GM12865 (cell line): Measurements from ENCODE around the gene MECR.

Experiments
- DNase-seq: peaks from one replicate; pipeline ENCODE4 v3.0.0; 2010; ENCODE audit warnings: low read depth
- H3K4me3 ChIP-seq: 2 replicates; pipeline ENCODE4 v1.5.1; 2011; ENCODE audit warnings: mild to moderate bottlenecking, low read depth, low read length, control low read depth
- TF ChIP-seq, protein P1 (sequence below): IDR thresholded peaks from 2 replicates; pipeline ENCODE4 v1.5.1; 2011; ENCODE audit warnings: low read length, control low read depth, low read depth, inconsistent platforms; ENCODE audit not compliant: insufficient read depth; ENCODE audit errors: missing control alignments

The MECR gene

DNA sequence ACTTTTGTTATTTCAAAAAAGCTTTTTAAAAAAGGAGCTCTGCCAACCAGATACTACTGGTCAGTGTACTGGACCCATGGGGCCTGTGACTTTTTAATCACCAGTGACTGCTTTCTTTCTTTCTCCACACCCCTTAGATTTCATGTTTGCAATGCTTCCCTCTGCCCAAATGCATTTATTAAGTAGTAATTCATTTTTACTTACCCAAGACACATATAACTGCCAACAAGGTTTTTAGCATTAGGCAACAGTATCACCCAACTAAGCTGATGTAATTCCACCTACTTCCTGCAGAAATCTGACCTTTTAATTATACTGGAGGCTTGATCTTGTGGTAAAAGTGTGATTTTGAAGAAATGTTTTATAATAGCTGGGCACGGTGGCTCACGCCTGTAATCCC lies 12.5 kb downstream of the MECR start:
- TF ChIP-seq, protein P1, sequence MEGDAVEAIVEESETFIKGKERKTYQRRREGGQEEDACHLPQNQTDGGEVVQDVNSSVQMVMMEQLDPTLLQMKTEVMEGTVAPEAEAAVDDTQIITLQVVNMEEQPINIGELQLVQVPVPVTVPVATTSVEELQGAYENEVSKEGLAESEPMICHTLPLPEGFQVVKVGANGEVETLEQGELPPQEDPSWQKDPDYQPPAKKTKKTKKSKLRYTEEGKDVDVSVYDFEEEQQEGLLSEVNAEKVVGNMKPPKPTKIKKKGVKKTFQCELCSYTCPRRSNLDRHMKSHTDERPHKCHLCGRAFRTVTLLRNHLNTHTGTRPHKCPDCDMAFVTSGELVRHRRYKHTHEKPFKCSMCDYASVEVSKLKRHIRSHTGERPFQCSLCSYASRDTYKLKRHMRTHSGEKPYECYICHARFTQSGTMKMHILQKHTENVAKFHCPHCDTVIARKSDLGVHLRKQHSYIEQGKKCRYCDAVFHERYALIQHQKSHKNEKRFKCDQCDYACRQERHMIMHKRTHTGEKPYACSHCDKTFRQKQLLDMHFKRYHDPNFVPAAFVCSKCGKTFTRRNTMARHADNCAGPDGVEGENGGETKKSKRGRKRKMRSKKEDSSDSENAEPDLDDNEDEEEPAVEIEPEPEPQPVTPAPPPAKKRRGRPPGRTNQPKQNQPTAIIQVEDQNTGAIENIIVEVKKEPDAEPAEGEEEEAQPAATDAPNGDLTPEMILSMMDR = no peak
- DNase-seq = no peak
- H3K4me3 ChIP-seq = no peak overlapping the region

DNA sequence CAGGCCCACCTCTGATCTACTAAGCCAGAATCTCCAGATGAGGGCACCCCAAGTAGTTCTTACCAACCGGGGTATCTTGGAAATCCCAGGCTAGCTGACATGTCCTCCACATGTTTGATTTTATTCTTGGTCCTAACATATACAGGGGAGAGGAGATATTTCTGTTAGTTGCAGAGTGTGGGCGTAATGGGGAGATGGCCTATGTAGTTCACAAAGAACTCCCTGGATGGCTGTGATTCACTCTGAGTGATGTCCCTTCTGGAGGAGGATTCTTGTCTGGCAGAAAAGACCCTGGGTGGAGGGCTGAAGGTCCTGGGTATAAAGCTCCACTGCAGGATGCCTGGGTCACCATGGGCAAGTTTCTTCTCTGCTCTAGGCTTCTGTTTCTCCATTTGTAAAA lies 13.1 kb downstream of the MECR start:
- TF ChIP-seq, protein P1 = no peak
- H3K4me3 ChIP-seq = no peak overlapping the region
- no peak for DNase-seq

DNA sequence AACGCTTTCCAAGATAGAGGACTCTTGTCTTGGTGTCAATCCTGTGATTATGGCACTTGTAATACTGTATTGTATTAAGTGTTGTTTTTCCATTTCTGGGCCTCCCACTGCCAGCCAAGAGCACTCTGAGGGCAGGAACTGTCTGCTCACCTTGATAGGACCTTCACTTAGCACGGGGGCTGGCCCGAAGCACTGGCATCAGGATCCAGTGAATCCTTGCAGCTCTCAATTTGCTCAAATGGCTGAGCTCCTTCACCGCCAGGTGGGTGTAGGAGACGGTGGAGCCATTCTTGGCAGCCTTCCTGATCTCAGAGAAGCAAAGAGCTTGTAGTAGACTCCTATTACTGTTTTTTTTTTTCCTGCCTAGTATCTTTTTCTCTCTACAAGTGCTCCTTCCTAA lies 17.7 kb downstream of the MECR start:
- TF ChIP-seq, protein P1 = no peak
- H3K4me3 ChIP-seq = no peak overlapping the region
- no peak for DNase-seq

DNA sequence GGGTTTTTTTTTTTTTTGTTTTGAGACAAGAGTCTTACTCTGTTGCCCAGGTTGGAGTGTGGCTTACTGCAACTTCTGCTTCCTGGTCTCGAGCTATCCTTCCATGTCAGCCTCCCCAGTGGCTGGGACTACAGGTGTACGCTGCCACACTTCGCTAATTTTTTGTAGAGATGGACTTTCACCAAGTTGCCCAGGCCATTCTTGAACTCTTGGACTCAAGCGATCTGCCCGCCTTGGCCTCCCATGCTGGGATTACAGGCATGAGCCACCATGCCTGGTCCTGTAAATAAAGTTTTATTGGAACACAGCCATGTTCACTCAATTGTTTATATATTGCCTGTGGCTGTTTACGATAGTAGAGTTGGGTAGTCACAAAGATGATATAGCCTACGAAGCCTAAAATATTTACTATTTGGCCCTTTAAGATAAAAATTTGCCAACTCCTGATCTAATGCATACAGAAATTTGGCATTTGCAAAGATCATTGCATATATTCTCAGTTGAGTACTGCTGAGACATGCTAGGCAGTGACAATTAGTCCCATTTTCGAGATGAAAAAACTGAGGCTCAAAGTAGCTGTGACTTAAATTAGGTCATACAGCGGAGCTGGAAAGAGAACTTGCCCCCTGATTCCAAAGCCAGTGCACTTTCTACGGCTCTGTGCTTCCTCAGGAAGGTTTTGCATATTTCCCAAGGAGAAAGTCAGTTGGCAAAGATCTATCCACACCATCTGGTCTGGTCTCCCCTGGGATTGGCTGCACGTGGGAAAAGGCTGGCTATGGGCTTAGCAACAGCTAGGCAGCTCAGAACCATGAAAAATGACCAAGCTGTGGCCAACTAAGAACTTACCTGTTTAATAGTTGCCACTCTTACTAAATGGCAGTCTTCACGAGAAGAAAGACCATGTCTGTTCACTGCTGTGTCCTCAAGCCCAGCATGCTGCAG lies 19.4 kb downstream of the MECR start:
- H3K4me3 ChIP-seq = no peak overlapping the region
- DNase-seq = no peak
- TF ChIP-seq, protein P1 = no peak

DNA sequence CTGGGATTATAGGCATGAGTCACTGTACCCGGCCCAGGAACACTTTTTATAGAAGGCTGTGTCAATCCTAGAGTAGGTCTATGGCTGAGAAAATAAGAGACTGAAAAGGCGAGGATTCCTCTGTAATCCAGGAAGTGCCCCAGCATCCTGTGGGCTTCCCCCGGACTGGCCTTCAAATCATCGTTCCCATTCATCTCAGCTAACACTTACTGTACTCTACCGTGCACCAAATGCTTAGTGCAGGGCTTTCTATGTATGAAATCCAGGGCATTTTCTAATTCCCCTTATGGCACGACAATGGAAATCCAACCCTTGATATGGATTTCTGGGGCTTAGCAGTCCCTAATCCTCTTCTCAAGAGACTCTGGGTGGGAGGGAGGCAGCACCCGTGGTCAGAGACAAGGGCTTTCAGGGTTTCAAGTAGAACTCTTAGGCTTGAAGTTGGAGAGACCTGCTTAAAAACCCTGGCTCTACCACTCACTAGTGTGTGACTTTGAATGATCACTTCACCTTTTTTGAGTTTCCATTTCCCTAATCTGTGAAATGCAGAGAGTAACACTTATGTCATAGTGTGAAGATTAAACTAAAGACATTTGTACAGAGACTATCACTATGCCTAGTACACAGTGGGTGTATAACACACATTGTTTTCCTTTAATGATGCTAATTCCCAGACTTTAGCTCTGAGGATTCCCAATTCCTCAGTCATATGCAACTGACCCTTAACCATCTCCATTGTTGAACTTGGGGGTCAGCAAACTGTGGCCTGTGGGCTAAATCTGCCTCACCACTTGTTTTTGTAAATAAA lies 20.3 kb downstream of the MECR start:
- H3K4me3 ChIP-seq = no peak overlapping the region
- TF ChIP-seq, protein P1 = no peak
- peak; percentile 53 for DNase-seq

DNA sequence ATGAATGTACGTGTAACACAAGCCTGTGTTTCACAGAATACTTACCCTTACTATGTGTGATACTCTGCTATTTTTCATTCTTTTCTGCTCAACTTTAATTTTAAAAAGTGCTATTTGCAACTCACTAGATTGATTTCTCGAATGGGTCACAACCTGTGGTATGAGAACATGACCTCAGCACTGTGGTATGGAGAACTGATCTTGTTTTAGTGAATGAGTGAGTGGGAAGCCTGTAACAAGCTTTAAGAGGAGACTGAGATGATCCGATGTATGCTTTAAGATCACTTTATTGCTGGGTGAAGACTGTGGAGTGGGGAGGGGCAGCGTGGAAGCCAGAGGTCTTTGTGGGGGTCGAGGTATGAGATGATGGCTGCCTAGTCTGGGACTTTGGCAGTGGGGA lies 21.6 kb downstream of the MECR start:
- no peak for DNase-seq
- H3K4me3 ChIP-seq = no peak overlapping the region
- TF ChIP-seq, protein P1 = no peak

DNA sequence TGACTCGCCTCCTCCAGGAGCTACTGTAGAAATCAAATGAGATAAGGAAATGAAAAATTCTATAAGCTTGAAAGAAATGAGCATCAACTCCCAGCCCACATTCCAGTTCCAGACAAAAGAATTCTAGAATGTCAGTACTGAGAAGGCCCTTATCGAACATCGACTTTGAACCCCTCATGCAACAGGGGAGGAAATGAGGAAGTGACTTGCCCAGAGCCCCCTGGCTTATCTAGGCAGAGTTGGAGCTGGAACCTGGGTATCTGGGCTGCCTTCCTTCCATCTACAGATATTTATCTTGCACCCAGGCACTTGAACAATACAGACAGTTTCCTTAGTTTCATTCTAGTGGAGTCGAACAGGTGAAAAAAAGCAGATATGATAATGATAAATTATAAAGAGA lies 22.3 kb downstream of the MECR start:
- DNase-seq = no peak
- no peak overlapping the region for H3K4me3 ChIP-seq
- TF ChIP-seq, protein P1 = no peak
